Breast epithelium (tissue), 4 donors: ENCODE measurements around the gene RHOT2. TPM values are rescaled to one million over a fixed set of nuclear protein-coding genes. Genes with fewer than 3 reads are reported as not detected.

ENCODE experiments used
- DNase-seq, 2 donors: peaks; one replicate each; pipeline ENCODE4 v3.0.0-alpha.2; 2019; ENCODE audit warnings: low spot score in 2 of 2
- H3K27ac ChIP-seq, 2 donors: fragments of 200-600 bp; sonication (generic) in 1 of 2; one replicate each; pipeline ENCODE4 v1.5.1; 2016 to 2019; ENCODE audit warnings: mild to moderate bottlenecking in 1 of 2
- H3K27me3 ChIP-seq, 2 donors: fragments of 200-600 bp; sonication (generic) in 1 of 2; one replicate each; pipeline versions ENCODE4 v1.5.1 to v1.6.0; 2017 to 2019; ENCODE audit warnings: control low read depth in 1 of 2, mild to moderate bottlenecking in 1 of 2
- H3K36me3 ChIP-seq: fragments of 200-600 bp; one replicate; pipeline ENCODE4 v1.5.1; 2019
- H3K4me1 ChIP-seq, 2 donors: fragments of 200-600 bp; sonication (generic); one replicate each; pipeline ENCODE4 v1.5.1; 2016 to 2019; ENCODE audit warnings: control low read depth in 1 of 2
- H3K4me3 ChIP-seq, 3 donors: fragments of 200-600 bp; sonication (generic); 1 replicate in 2 of 3; 2 replicates in 1 of 3; pipeline ENCODE4 v1.5.1; 2016 to 2019; ENCODE audit warnings: mild to moderate bottlenecking in 3 of 3, moderate library complexity in 2 of 3
- H3K9me3 ChIP-seq, 2 donors: fragments of 200-600 bp; sonication (generic) in 1 of 2; one replicate each; pipeline ENCODE4 v1.5.1; 2016 to 2019; ENCODE audit warnings: control low read depth in 1 of 2
- POLR2A ChIP-seq: fragments of 450-650 bp; IDR thresholded peaks from one replicate; pipeline ENCODE4 v1.6.1; 2016; ENCODE audit warnings: antibody characterized with exemption, mild to moderate bottlenecking, moderate library complexity
- POLR2AphosphoS5 ChIP-seq, 3 donors: sonication (generic); formaldehyde crosslinking; IDR thresholded peaks; one replicate each; pipeline ENCODE4 v1.6.1; 2017; ENCODE audit warnings: antibody characterized with exemption in 3 of 3
- intact Hi-C: fragments of 100-400 bp; cut with DNase I; formaldehyde crosslinking; loops from one replicate; pipeline ENCODE4 v1.15.1; 2023; ENCODE audit warnings: low total_unique reads
- total RNA-seq, 3 donors: library from RNA; depleted of rRNA; stranded (reverse); fragments of >200 nt; gene quantifications; one replicate each; pipeline ENCODE4 v1.1.0, GENCODE V29; 2016
- TF ChIP-seq, protein P1 (sequence below), 3 donors: fragments of 450-650 bp; IDR thresholded peaks; one replicate each; pipeline ENCODE4 v1.5.1; 2016 to 2017; ENCODE audit warnings: antibody characterized with exemption in 3 of 3, mild to moderate bottlenecking in 3 of 3, moderate library complexity in 3 of 3

Gene RHOT2
- total RNA-seq, 3 donors from 2014 or later = 39.4 to 90.8 (median 66.9) TPM

- Histone ChIP-seq H3K27ac (peak within 1 kb of the TSS in 1 of 2 donors; percentile 7), H3K4me1 (peaks cover 0 to 9% of the 10 kb centered on the region in 2 donors), H3K27me3 (no peaks in the 10 kb centered on the region), H3K4me3 (peak within 1 kb of the TSS; percentile 25 to 67 (median 33)), H3K36me3 (peaks cover 7% of the 10 kb centered on the region), H3K9me3 (no peaks in the 10 kb centered on the region)
- intact Hi-C loops = no loop called here
- DNase-seq = no peak
- TF ChIP-seq, protein P1, sequence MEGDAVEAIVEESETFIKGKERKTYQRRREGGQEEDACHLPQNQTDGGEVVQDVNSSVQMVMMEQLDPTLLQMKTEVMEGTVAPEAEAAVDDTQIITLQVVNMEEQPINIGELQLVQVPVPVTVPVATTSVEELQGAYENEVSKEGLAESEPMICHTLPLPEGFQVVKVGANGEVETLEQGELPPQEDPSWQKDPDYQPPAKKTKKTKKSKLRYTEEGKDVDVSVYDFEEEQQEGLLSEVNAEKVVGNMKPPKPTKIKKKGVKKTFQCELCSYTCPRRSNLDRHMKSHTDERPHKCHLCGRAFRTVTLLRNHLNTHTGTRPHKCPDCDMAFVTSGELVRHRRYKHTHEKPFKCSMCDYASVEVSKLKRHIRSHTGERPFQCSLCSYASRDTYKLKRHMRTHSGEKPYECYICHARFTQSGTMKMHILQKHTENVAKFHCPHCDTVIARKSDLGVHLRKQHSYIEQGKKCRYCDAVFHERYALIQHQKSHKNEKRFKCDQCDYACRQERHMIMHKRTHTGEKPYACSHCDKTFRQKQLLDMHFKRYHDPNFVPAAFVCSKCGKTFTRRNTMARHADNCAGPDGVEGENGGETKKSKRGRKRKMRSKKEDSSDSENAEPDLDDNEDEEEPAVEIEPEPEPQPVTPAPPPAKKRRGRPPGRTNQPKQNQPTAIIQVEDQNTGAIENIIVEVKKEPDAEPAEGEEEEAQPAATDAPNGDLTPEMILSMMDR (IDR thresholded peaks at IDR 0.05) = no peak
- TF ChIP-seq POLR2AphosphoS5 (IDR thresholded peaks at IDR 0.05) (no peak), POLR2A (no peak)
These were observed 7.3 kb downstream of the RHOT2 start, which contains the start of gene RHBDL1 for GRCh38 chr16:674968-675883. Gene RHBDL1 (plus strand): TSS chr16:675671. CDS start chr16:675791, 120 bp downstream.

GRCh38 chr16:675884-676564, 8.1 kb downstream of the RHOT2 start:
- H3K36me3 ChIP-seq = peaks cover 6% of the 10 kb centered on the region
- no peak for DNase-seq
- no peaks in the 10 kb centered on the region for H3K9me3 ChIP-seq
- H3K27ac ChIP-seq = peak overlapping the region in 1 of 2 donors; percentile 7
- peaks cover 2 to 11% of the 10 kb centered on the region in 2 donors for H3K4me1 ChIP-seq
- H3K4me3 ChIP-seq = peak overlapping the region; percentile 25 to 67 (median 33)
- TF ChIP-seq POLR2A (no peak), POLR2AphosphoS5 (IDR thresholded peaks at IDR 0.05) (no peak)
- TF ChIP-seq, protein P1 (IDR thresholded peaks at IDR 0.05) = no peak
- intact Hi-C loops = no loop called here
- no peaks in the 10 kb centered on the region for H3K27me3 ChIP-seq

DNA sequence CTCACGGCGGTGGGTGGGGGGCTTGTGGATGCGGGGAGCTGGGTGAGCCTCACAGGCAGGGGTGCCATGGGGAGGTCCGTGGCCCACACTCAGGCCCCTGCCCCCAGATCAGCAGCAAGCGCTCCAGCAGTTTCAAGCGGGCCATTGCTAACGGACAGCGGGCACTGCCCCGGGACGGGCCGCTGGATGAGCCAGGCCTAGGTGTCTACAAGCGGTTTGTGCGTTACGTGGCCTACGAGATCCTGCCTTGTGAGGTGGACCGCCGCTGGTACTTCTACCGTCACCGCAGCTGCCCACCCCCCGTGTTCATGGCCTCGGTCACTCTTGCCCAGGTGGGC, 8.6 kb downstream of the RHOT2 start:
- intact Hi-C loops = no loop called here
- H3K27ac ChIP-seq = no peak overlapping the region
- H3K27me3 ChIP-seq = no peaks in the 10 kb centered on the region
- TF ChIP-seq POLR2AphosphoS5 (IDR thresholded peaks at IDR 0.05) = no peak
- TF ChIP-seq, protein P1 (IDR thresholded peaks at IDR 0.05) = no peak
- TF ChIP-seq POLR2A = no peak
- peak overlapping the region in 1 of 3 donors; percentile 39 for H3K4me3 ChIP-seq
- peaks cover 7 to 16% of the 10 kb centered on the region in 2 donors for H3K4me1 ChIP-seq
- H3K9me3 ChIP-seq = no peaks in the 10 kb centered on the region
- peaks cover 6% of the 10 kb centered on the region for H3K36me3 ChIP-seq
- DNase-seq = no peak

GRCh38 chr16:676913-677312, 9.0 kb downstream of the RHOT2 start:
- no peaks in the 10 kb centered on the region for H3K27me3 ChIP-seq
- H3K27ac ChIP-seq = no peak overlapping the region
- TF ChIP-seq, protein P1 (IDR thresholded peaks at IDR 0.05) = no peak
- TF ChIP-seq POLR2A (no peak), POLR2AphosphoS5 (IDR thresholded peaks at IDR 0.05) (no peak)
- H3K4me1 ChIP-seq = peaks cover 9 to 20% of the 10 kb centered on the region in 2 donors
- intact Hi-C loops = no loop called here
- H3K4me3 ChIP-seq = peak overlapping the region in 2 of 3 donors; percentile 15 to 39
- H3K9me3 ChIP-seq = no peaks in the 10 kb centered on the region
- H3K36me3 ChIP-seq = peaks cover 6% of the 10 kb centered on the region
- DNase-seq = peak in 1 of 2 donors; percentile 74
